ENCODE results near the gene HOXC12.
A peak's percentile ranks its signal among the peaks of the same experiment; 100 is the strongest.

Gene HOXC12

DNA sequence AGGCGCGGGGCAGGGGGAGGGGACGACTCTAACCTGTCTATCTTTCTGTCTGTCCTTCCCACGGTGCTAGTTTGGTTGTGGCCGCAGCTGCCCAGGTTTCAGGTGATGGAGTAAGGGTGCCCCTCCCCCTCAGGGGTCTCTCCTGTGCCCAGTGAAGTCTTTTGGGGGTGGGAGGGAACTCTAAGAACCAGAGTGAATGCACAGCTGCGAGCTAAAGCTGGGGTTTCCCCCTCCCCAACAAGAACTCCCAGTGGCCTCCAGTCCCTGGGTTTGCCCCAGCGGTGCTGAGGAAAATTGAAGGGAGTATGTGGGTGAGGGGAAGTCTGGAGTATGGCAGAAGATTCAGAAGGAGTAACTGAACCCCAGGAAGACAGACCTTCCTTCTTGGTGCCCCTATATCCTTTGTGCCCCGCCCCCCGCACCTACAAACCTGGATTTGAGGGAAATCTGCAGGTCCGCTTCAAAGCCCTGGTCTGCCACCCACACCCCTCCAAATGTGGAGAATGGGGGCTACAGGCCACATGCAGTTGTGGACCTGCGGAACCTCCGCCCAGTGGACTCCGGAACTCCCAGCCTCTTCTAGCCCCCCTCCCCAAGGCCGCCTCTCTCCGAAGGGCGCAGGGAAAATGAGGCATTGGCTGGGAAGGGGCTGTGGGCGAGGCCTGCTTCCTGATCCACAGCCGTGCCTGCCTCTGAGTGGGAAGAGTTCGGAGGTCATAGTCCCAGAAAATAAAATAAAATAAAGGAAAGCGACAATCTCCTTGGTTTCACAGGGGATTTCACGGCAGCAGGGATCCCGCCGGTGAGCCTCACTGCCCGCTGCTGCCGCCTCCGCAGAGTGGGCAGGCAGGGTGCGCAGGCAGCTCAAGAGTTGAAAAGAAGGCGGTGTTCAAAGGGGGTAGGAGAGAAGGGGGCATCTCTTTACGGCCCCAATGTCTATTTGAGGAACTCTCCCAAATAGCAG is 41.8 kb downstream of the HOXC12 start:
- H2AFZ ChIP-seq (ENCODE audit: low read depth, low read length) = peak overlapping the region; percentile 70
- no peaks in the 10 kb centered on the region for H3K79me2 ChIP-seq (ENCODE audit: insufficient read depth, low read length)
- no peaks in the 10 kb centered on the region for H3K9me3 ChIP-seq (ENCODE audit: insufficient read depth, low read length, severe bottlenecking)
- H3K27ac ChIP-seq (ENCODE audit: low read length) = peak overlapping the region; percentile 32; the same call in 1 of the 2 replicates
- peak overlapping the region in 1 of 2 experiments; percentile 47; a peak in 3 of 4 replicates for H3K4me3 ChIP-seq (ENCODE audit: low read depth in 1 of 2, low read length in 2 of 2)
- ATAC-seq (ENCODE audit: insufficient read depth, low read depth) (peak; percentile 25; the same call in 1 of the 3 replicates), DNase-seq (no peak)
- peaks cover 48% of the 10 kb centered on the region for H3K27me3 ChIP-seq (ENCODE audit: insufficient read depth, low read length, poor library complexity)
- peak; percentile 9 for TF ChIP-seq EZH2 (IDR thresholded peaks at IDR 0.05; ENCODE audit: borderline replicate concordance, low read depth, low read length, severe bottlenecking)
- TF ChIP-seq, protein P1, sequence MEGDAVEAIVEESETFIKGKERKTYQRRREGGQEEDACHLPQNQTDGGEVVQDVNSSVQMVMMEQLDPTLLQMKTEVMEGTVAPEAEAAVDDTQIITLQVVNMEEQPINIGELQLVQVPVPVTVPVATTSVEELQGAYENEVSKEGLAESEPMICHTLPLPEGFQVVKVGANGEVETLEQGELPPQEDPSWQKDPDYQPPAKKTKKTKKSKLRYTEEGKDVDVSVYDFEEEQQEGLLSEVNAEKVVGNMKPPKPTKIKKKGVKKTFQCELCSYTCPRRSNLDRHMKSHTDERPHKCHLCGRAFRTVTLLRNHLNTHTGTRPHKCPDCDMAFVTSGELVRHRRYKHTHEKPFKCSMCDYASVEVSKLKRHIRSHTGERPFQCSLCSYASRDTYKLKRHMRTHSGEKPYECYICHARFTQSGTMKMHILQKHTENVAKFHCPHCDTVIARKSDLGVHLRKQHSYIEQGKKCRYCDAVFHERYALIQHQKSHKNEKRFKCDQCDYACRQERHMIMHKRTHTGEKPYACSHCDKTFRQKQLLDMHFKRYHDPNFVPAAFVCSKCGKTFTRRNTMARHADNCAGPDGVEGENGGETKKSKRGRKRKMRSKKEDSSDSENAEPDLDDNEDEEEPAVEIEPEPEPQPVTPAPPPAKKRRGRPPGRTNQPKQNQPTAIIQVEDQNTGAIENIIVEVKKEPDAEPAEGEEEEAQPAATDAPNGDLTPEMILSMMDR (IDR thresholded peaks at IDR 0.05; ENCODE audit: borderline replicate concordance, extremely low read depth, low read length, poor library complexity, severe bottlenecking) = no peak
- no peaks in the 10 kb centered on the region for H3K36me3 ChIP-seq (ENCODE audit: insufficient read depth, low read length)
- peak overlapping the region; percentile 53 for H3K9ac ChIP-seq (ENCODE audit: low read depth, low read length)
- H3K4me1 ChIP-seq (ENCODE audit: insufficient read depth, low read length) = peaks cover 18% of the 10 kb centered on the region
- no peaks in the 10 kb centered on the region for H4K20me1 ChIP-seq (ENCODE audit: insufficient read depth, low read length)
- H3K4me2 ChIP-seq (ENCODE audit: insufficient read depth, low read length) = peak overlapping the region; percentile 54

DNA sequence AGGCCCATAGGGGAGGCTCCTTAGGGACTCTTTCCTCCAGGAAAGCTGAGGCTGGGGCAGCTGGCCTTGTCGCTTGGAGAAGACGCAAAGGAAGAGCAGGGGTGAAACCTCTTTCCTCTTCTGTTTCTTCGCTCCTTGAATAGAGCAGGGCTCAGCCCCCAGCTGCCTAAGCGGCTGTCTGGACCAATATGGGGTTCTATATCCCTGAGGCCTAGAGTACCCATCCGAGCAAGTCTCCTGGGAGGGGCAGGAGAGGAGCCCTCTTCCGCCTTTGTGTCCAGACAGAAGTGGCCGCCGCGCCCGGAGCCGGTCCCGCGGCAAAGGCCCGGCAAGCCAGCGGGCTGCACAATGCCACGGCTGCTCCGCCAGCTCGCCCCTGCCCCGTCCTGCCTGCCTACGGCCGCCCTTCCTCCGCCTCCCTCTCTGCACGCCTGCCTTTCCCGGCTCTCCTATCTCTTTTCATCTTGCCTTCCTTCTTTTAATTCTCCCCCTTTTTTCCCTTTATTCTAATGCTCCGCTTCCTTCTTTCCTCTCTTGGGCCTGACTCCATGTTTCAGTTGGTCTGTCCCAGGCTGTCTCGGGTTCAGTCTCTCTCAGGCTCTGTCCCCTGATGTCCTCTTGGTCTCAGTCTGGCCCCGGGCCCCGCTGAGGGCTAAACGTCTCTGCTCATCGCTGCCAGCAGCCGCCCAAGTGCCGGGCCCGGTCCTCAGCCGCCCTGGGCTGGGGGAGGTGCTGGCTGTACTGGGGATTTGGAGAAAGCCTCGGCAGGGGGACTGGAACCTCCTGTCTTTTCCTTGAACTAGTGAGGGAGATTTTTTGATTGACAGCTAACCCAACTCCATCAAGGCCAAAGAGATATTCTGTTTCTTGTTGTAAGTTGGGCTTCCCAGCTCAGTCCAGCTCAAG is 42.8 kb downstream of the HOXC12 start:
- DNase-seq = no peak
- TF ChIP-seq, protein P1 (IDR thresholded peaks at IDR 0.05; ENCODE audit: borderline replicate concordance, extremely low read depth, low read length, poor library complexity, severe bottlenecking) = no peak
- no peak for TF ChIP-seq EZH2 (IDR thresholded peaks at IDR 0.05; ENCODE audit: borderline replicate concordance, low read depth, low read length, severe bottlenecking)
- ATAC-seq (ENCODE audit: insufficient read depth, low read depth) = no peak
- no peaks in the 10 kb centered on the region for H3K36me3 ChIP-seq (ENCODE audit: insufficient read depth, low read length)
- H3K4me2 ChIP-seq (ENCODE audit: insufficient read depth, low read length) = no peak overlapping the region
- H3K27ac ChIP-seq (ENCODE audit: low read length) = no peak overlapping the region
- H3K27me3 ChIP-seq (ENCODE audit: insufficient read depth, low read length, poor library complexity) = peaks cover 48% of the 10 kb centered on the region
- H4K20me1 ChIP-seq (ENCODE audit: insufficient read depth, low read length) = no peaks in the 10 kb centered on the region
- no peak overlapping the region for H3K4me3 ChIP-seq (ENCODE audit: low read depth in 1 of 2, low read length in 2 of 2)
- no peak overlapping the region for H3K9ac ChIP-seq (ENCODE audit: low read depth, low read length)
- H3K9me3 ChIP-seq (ENCODE audit: insufficient read depth, low read length, severe bottlenecking) = no peaks in the 10 kb centered on the region
- H3K79me2 ChIP-seq (ENCODE audit: insufficient read depth, low read length) = no peaks in the 10 kb centered on the region
- H2AFZ ChIP-seq (ENCODE audit: low read depth, low read length) = no peak overlapping the region
- H3K4me1 ChIP-seq (ENCODE audit: insufficient read depth, low read length) = peaks cover 18% of the 10 kb centered on the region

DNA sequence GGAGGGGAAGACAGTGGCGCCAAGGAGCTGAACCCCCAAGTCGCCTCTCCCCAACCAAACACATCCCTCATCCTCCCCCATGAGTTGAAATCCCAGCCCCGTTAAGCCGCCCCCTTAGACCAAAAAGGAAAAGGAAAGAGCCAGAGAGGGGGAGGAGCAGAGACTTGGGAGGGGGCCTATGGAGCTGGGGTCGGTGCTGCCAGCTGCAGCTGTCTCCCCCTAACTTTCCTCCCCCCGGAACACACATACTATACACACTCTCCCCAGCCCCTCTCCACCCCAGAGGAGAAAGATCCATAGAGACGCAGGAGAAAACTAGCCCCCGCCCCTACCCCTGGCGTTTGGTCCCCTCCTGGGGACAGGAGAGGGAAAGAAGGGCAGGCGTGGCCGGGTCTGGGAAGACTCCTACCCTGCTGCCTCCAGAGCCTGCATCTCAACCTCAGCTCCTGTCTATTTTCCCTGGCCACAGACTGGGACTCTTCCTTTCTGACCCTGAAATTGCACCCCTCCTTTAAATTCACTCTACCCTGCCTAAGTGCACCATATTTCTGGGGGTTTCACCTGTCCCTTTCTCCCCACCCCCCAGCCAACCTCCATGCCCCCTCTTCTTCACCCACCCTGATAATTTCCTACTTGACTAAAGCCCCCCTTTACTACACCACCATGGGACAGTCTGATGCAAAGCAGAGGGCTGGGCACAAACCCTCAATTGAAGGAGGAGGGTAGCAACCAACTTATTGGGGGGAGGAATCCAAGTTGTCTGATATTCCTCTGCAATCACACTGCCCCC is 43.6 kb downstream of the HOXC12 start:
- H3K9me3 ChIP-seq (ENCODE audit: insufficient read depth, low read length, severe bottlenecking) = no peaks in the 10 kb centered on the region
- peaks cover 18% of the 10 kb centered on the region for H3K4me1 ChIP-seq (ENCODE audit: insufficient read depth, low read length)
- no peaks in the 10 kb centered on the region for H3K36me3 ChIP-seq (ENCODE audit: insufficient read depth, low read length)
- no peak overlapping the region for H2AFZ ChIP-seq (ENCODE audit: low read depth, low read length)
- DNase-seq = no peak
- H3K9ac ChIP-seq (ENCODE audit: low read depth, low read length) = no peak overlapping the region
- ATAC-seq (ENCODE audit: insufficient read depth, low read depth) = no peak
- no peak overlapping the region for H3K4me2 ChIP-seq (ENCODE audit: insufficient read depth, low read length)
- no peak for TF ChIP-seq EZH2 (IDR thresholded peaks at IDR 0.05; ENCODE audit: borderline replicate concordance, low read depth, low read length, severe bottlenecking)
- TF ChIP-seq, protein P1 (IDR thresholded peaks at IDR 0.05; ENCODE audit: borderline replicate concordance, extremely low read depth, low read length, poor library complexity, severe bottlenecking) = no peak
- H4K20me1 ChIP-seq (ENCODE audit: insufficient read depth, low read length) = no peaks in the 10 kb centered on the region
- no peak overlapping the region for H3K27ac ChIP-seq (ENCODE audit: low read length)
- peaks cover 50% of the 10 kb centered on the region for H3K27me3 ChIP-seq (ENCODE audit: insufficient read depth, low read length, poor library complexity)
- no peak overlapping the region for H3K4me3 ChIP-seq (ENCODE audit: low read depth in 1 of 2, low read length in 2 of 2)
- H3K79me2 ChIP-seq (ENCODE audit: insufficient read depth, low read length) = no peaks in the 10 kb centered on the region
